Measurements from ENCODE around the gene FAM98C. TPM values are rescaled to one million over a fixed set of nuclear protein-coding genes. Genes with fewer than 3 reads are reported as not detected.

FAM98C gene
- polyA plus RNA-seq, 1 of the 3 experiments (the other 2 are of a cell fraction), result 26.7 TPM

DNA sequence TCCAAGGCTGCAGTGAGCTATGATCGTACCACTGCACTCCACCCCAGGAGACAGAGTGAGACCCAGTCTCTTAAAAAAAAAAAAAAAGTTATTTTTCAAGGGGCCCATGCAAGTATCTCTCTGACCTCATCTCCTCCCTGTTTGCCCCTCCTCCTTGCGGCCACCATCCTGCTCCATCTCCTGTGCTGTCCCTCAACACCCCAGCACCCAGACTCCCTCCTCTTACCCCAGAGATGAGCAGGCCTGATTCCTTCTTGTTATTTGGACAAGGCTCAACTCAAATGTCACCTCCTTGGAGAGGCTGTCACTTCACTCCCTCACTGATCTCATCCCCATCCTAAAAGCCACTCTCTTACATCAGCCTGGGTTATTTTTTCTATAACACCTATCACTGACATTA, 35.0 kb downstream of the FAM98C start (continued):
- TF ChIP-seq GATA2 (CRISPR knock-in tag; IDR thresholded peaks at IDR 0.05) (no peak), JUND (IDR thresholded peaks at IDR 0.05) (no peak), CTCF (IDR thresholded peaks at IDR 0.05) (no peak)

- no peaks in the 10 kb centered on the region for H4K20me1 ChIP-seq (ENCODE audit: insufficient read depth)
- H3K36me3 ChIP-seq (replicated peaks in 1 of 2; ENCODE audit: control insufficient read depth in 1 of 2, insufficient read depth in 2 of 2, low read length in 1 of 2), result no peaks in the 10 kb centered on the region
- no peak overlapping the region for H3K4me3 ChIP-seq (ENCODE audit: low read depth in 2 of 2, low read length in 1 of 2)
- ChIA-PET POLR2A (no interaction called here), CTCF (no interaction called here)
- H2AFZ ChIP-seq (ENCODE audit: low read depth), result no peak overlapping the region
- no peaks in the 10 kb centered on the region for H3F3A ChIP-seq (replicated peaks; ENCODE audit: insufficient read depth)
- TF ChIP-seq CTCF (IDR thresholded peaks at IDR 0.05), result no peak
- TF ChIP-seq FOSL2 (IDR thresholded peaks at IDR 0.05; ENCODE audit: borderline replicate concordance, low read depth), result no peak
- no peak for TF ChIP-seq EZH2phosphoT487 (IDR thresholded peaks at IDR 0.05; ENCODE audit: borderline replicate concordance, low read depth)
- no peak for TF ChIP-seq EP300 (IDR thresholded peaks at IDR 0.05; ENCODE audit: borderline replicate concordance in 1 of 2, low read depth in 1 of 2, low read length in 1 of 2)
- TF ChIP-seq, protein P1, sequence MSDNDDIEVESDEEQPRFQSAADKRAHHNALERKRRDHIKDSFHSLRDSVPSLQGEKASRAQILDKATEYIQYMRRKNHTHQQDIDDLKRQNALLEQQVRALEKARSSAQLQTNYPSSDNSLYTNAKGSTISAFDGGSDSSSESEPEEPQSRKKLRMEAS (IDR thresholded peaks at IDR 0.05; ENCODE audit: low read depth), result no peak
- TF ChIP-seq POLR2AphosphoS5 (IDR thresholded peaks at IDR 0.05; ENCODE audit: low read depth, low read length), result no peak
- no peak for TF ChIP-seq RFX5 (IDR thresholded peaks at IDR 0.05; ENCODE audit: low read length)
- 72% methylated on average over 14 of the region's 14 CpGs for WGBS (ENCODE audit: low lambda C conversion rate)
- H3K9ac ChIP-seq, result no peak overlapping the region
- H3K4me1 ChIP-seq (ENCODE audit: control insufficient read depth in 1 of 2, insufficient read depth in 2 of 2, low read depth in 1 of 2, low read length in 1 of 2), result no peaks in the 10 kb centered on the region
- no peak overlapping the region for H3K27ac ChIP-seq (ENCODE audit: low read depth in 2 of 2, low read length in 1 of 2)
- DNase-seq, result no peak
- H3K79me2 ChIP-seq (ENCODE audit: insufficient read depth), result no peaks in the 10 kb centered on the region
- H3K9me3 ChIP-seq, result no peaks in the 10 kb centered on the region
- no peaks in the 10 kb centered on the region; the same call in 1 of the 2 replicates for H3K27me3 ChIP-seq (ENCODE audit: insufficient read depth)
- H3K9me2 ChIP-seq, result no peaks in the 10 kb centered on the region
- no peak overlapping the region for H3K4me2 ChIP-seq
Observed at GRCh38 chr19:38440592-38440991, 37.7 kb downstream of the FAM98C start.

- Histone ChIP-seq H3K79me2 (ENCODE audit: insufficient read depth) (no peaks in the 10 kb centered on the region), H3K36me3 (replicated peaks in 1 of 2; ENCODE audit: control insufficient read depth in 1 of 2, insufficient read depth in 2 of 2, low read length in 1 of 2) (no peaks in the 10 kb centered on the region), H3K27me3 (ENCODE audit: insufficient read depth) (no peaks in the 10 kb centered on the region; the same call in 1 of the 2 replicates), H3K9me2 (no peaks in the 10 kb centered on the region), H4K20me1 (ENCODE audit: insufficient read depth) (no peaks in the 10 kb centered on the region), H3K9me3 (no peaks in the 10 kb centered on the region), H2AFZ (ENCODE audit: low read depth) (no peak overlapping the region), H3K9ac (no peak overlapping the region), H3K27ac (ENCODE audit: low read depth in 2 of 2, low read length in 1 of 2) (no peak overlapping the region), H3K4me2 (no peak overlapping the region), H3K4me1 (ENCODE audit: control insufficient read depth in 1 of 2, insufficient read depth in 2 of 2, low read depth in 1 of 2, low read length in 1 of 2) (no peaks in the 10 kb centered on the region), H3K4me3 (ENCODE audit: low read depth in 2 of 2, low read length in 1 of 2) (no peak overlapping the region), H3F3A (replicated peaks; ENCODE audit: insufficient read depth) (no peaks in the 10 kb centered on the region)
- 66% methylated on average over 7 of the region's 7 CpGs for WGBS (ENCODE audit: low lambda C conversion rate)
- POLR2A ChIA-PET, result no interaction called here
- no peak for DNase-seq
- CTCF ChIA-PET, result no interaction called here
- TF ChIP-seq JUND (IDR thresholded peaks at IDR 0.05), result no peak
- TF ChIP-seq CTCF (IDR thresholded peaks at IDR 0.05), result 0 out of 2 replicates have a peak, but pooled peaks have one; percentile 8
Observed at GRCh38 chr19:38441657-38442348, 38.9 kb downstream of the FAM98C start.
